ENCODE measurements around the gene MACROD1.

The MACROD1 gene

DNA sequence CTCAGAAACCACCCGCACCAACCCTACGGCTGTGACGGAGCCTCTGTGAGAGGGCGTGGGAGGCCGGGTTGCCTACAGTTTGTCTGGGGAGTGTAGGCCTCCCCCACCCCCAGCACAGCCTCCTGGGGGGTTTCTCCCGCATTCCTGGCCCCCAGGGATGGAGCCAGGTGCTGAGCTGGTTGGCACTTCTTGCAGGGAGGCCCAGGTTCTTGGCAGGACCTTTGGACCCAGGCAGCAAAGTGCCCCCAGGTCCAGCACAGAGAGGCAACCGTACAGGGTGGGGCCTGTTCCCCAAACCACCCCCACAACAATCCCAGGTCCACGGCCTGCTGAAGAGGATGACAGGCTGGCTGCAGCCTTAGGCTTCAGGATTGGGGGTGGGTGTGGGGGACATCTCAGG lies 36.5 kb downstream of the MACROD1 start:
- intact Hi-C loops (cut with DNase I; ENCODE audit: low total_unique reads), result no loop called here
- TF ChIP-seq, protein P1, sequence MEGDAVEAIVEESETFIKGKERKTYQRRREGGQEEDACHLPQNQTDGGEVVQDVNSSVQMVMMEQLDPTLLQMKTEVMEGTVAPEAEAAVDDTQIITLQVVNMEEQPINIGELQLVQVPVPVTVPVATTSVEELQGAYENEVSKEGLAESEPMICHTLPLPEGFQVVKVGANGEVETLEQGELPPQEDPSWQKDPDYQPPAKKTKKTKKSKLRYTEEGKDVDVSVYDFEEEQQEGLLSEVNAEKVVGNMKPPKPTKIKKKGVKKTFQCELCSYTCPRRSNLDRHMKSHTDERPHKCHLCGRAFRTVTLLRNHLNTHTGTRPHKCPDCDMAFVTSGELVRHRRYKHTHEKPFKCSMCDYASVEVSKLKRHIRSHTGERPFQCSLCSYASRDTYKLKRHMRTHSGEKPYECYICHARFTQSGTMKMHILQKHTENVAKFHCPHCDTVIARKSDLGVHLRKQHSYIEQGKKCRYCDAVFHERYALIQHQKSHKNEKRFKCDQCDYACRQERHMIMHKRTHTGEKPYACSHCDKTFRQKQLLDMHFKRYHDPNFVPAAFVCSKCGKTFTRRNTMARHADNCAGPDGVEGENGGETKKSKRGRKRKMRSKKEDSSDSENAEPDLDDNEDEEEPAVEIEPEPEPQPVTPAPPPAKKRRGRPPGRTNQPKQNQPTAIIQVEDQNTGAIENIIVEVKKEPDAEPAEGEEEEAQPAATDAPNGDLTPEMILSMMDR (IDR thresholded peaks at IDR 0.05), result no peak

DNA sequence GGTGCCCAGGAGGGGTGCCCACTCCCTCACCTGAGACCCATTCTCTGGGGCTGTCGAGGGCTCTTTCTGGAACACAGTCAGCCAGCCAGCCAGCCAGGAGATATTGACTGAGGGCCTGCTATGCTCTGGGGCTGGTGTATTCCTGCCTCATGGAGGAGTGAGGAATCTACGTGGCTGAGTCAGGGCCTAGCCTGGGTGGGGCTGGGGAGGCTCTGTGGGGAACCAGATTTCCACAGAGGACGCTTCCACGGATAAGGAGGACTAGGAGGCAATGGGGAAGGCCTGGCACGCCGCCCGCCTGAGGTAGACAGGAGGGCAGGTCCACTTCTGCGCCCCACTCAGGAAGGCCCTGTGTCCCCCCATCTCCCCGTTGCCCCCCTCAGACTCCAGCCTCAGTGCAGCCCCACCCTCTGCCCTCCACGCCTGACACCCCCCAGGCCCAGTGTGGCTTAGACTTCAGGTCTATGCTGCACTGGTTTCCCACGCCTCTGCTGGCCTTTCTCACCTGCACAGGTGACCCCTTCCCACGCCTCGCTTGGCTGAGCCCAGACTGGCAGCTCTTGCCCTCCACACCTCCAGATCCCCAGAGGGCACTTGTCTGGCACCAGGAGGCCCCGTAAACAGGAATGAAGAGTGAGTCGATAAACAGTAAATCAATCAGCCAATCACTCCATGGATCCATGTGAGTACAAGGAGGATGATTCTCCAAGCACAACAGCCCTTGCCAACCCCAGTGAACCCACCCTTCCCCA lies 37.5 kb downstream of the MACROD1 start:
- no peak overlapping the region for H3K4me3 ChIP-seq
- H3K4me1 ChIP-seq, result peaks cover 0 to 9% (median 0%) of the 10 kb centered on the region in 4 donors
- H3K27me3 ChIP-seq, result no peaks in the 10 kb centered on the region
- no peak for DNase-seq
- no peaks in the 10 kb centered on the region for H3K9me3 ChIP-seq
- intact Hi-C loops (cut with DNase I; ENCODE audit: low total_unique reads), result no loop called here
- no peak overlapping the region for H3K27ac ChIP-seq
- TF ChIP-seq, protein P1 (IDR thresholded peaks at IDR 0.05), result no peak
- H3K36me3 ChIP-seq, result no peaks in the 10 kb centered on the region

More for the DNA sequence above, 36.5 kb downstream of the MACROD1 start:
- Histone ChIP-seq H3K36me3 (no peaks in the 10 kb centered on the region), H3K4me1 (peaks cover 0 to 9% (median 0%) of the 10 kb centered on the region in 4 donors), H3K27ac (no peak overlapping the region), H3K4me3 (no peak overlapping the region), H3K27me3 (no peaks in the 10 kb centered on the region), H3K9me3 (no peaks in the 10 kb centered on the region)
- DNase-seq, result no peak

DNA sequence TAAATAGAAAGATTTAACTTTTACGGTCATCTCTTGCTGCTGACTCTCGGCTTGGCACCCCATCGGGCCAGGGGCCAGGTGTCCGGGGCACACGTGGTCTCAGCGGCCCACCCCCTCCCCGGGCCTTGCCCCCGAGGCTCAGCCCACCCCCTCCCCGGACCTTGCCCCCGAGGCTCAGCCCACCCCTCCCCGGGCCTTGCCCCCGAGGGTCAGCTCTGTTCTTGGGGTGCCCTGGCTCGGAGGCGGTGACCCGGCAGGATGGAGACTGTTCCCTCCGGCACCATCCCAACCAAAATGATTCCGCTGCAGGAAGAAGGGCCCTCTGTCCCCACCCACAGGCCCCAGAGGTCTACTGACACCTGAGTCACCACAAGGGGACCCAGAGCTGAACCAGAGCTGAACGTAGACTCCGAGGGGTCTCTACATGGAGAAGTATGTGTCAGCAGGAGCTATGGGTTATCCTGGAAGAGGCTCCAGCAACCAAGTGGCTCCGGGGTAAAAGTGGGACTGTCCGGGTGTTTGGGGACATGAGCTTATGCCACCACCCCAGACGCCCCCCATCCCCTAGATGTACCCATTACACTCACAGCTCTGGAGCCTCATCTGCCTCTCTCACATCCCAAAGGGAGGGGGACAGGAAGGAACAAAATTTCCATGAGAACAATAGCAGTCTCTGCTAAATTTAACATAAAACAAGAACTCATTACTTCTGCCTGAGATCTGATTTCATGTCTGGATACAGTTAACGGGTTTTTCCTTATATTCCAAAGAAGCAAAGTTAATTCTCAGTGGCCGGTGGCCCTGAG lies 38.4 kb downstream of the MACROD1 start:
- TF ChIP-seq, protein P1 (IDR thresholded peaks at IDR 0.05), result no peak
- intact Hi-C loops (cut with DNase I; ENCODE audit: low total_unique reads), result no loop called here
- Histone ChIP-seq H3K36me3 (no peaks in the 10 kb centered on the region), H3K4me3 (no peak overlapping the region), H3K9me3 (no peaks in the 10 kb centered on the region), H3K27ac (no peak overlapping the region), H3K27me3 (no peaks in the 10 kb centered on the region), H3K4me1 (peaks cover 0 to 17% (median 0%) of the 10 kb centered on the region in 4 donors)
- DNase-seq, result no peak

DNA sequence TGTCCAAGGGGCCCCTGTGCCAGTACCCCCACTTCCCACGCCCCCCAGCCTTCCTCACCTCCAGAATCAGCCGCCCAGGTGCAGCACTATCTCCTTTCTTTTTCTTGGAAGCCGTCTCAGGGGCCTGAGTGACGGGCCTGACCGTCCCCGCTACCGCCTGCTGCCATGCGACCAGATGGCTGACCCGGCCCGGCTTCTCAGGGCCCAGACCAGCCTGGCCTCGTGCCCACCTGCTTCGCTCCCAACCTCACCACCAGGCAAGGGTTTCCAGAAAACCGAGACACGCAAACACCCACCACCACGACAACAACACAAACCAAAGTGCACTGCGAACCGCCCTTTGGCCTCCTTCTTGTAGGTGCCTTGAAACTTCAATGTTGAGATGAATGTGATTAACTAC lies 39.1 kb downstream of the MACROD1 start:
- no peaks in the 10 kb centered on the region for H3K9me3 ChIP-seq
- no peaks in the 10 kb centered on the region for H3K27me3 ChIP-seq
- DNase-seq, result no peak
- H3K4me1 ChIP-seq, result peaks cover 0 to 15% (median 0%) of the 10 kb centered on the region in 4 donors
- H3K4me3 ChIP-seq, result no peak overlapping the region
- intact Hi-C loops (cut with DNase I; ENCODE audit: low total_unique reads), result no loop called here
- TF ChIP-seq, protein P1 (IDR thresholded peaks at IDR 0.05), result no peak
- no peaks in the 10 kb centered on the region for H3K36me3 ChIP-seq
- no peak overlapping the region for H3K27ac ChIP-seq

DNA sequence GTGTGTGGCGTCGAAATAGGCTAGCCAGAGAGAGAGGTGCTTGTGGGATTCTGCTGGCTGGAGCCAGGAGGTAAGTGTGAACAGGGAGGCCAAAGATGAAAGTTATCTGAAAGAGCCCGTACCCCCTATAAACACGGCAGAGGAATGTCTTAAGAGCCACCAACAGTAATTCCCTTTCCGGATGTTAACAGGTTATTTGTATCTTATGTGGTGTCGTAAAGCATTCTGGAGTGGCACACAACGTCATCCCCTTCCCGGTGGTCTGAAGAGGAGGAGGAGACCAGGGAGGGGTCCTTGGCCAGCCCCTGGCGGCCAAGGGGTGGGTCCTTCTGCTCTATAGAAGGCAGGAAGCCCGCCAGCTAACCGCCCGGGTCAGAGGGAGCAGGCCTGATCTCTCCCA lies 39.5 kb downstream of the MACROD1 start:
- no peak for DNase-seq
- intact Hi-C loops (cut with DNase I; ENCODE audit: low total_unique reads), result no loop called here
- Histone ChIP-seq H3K4me1 (peaks cover 0 to 11% (median 0%) of the 10 kb centered on the region in 4 donors), H3K27ac (no peak overlapping the region), H3K36me3 (no peaks in the 10 kb centered on the region), H3K27me3 (no peaks in the 10 kb centered on the region), H3K9me3 (no peaks in the 10 kb centered on the region), H3K4me3 (no peak overlapping the region)
- TF ChIP-seq, protein P1 (IDR thresholded peaks at IDR 0.05), result no peak

Measured in tibial artery (tissue), 4 donors.